Thoracic aorta (tissue), 2 donors: ENCODE data around the gene SDS. TPM values are rescaled to one million over a fixed set of nuclear protein-coding genes. Genes with fewer than 3 reads are reported as not detected.

Experiments used
- ATAC-seq: fragments of 150-250 bp; one replicate; pipeline ENCODE4 v1.8.0; 2017; ENCODE audit warnings: low read depth; ENCODE audit not compliant: insufficient number of reproducible peaks, low FRiP score
- DNase-seq: peaks from one replicate; pipeline ENCODE4 v3.0.0-alpha.2; 2020; ENCODE audit warnings: low spot score
- H3K27ac ChIP-seq, 2 donors: fragments of 200-600 bp; sonication (generic); 1 replicate in 1 of 2; 2 replicates in 1 of 2; pipeline ENCODE4 v1.5.1; 2016; ENCODE audit warnings: mild to moderate bottlenecking in 2 of 2, moderate library complexity in 2 of 2
- H3K27me3 ChIP-seq: fragments of 200-600 bp; sonication (generic); replicated peaks from 2 replicates; pipeline ENCODE4 v1.6.0; 2016; ENCODE audit warnings: mild to moderate bottlenecking; ENCODE audit not compliant: insufficient read depth
- H3K36me3 ChIP-seq: fragments of 200-600 bp; sonication (generic); one replicate; pipeline ENCODE4 v1.5.1; 2016
- H3K4me1 ChIP-seq, 2 donors: fragments of 200-600 bp; sonication (generic); 1 replicate in 1 of 2; 2 replicates in 1 of 2; pipeline versions ENCODE4 v1.5.1 to v1.6.0; 2016; ENCODE audit warnings: low read depth in 2 of 2, mild to moderate bottlenecking in 1 of 2; ENCODE audit not compliant: control insufficient read depth in 1 of 2
- H3K4me3 ChIP-seq: fragments of 200-600 bp; sonication (generic); 2 replicates; pipeline ENCODE4 v1.5.1; 2016; ENCODE audit warnings: mild to moderate bottlenecking
- H3K9me3 ChIP-seq: fragments of 200-600 bp; sonication (generic); 2 replicates; pipeline ENCODE4 v1.5.1; 2016
- total RNA-seq, 2 donors: library from RNA; depleted of rRNA; stranded (reverse); fragments of >200 nt; gene quantifications; one replicate each; pipeline versions ENCODE4 v1.1.0 to v1.2.3, GENCODE V29; 2016
- TF ChIP-seq, protein P1 (sequence below): fragments of 200-600 bp; sonication (generic); IDR thresholded peaks from one replicate; pipeline ENCODE4 v1.5.1; 2019; ENCODE audit warnings: antibody characterized with exemption

SDS gene
- total RNA-seq, 2 donors from 2014 or later, result 5.9 TPM; not detected in 1

DNA sequence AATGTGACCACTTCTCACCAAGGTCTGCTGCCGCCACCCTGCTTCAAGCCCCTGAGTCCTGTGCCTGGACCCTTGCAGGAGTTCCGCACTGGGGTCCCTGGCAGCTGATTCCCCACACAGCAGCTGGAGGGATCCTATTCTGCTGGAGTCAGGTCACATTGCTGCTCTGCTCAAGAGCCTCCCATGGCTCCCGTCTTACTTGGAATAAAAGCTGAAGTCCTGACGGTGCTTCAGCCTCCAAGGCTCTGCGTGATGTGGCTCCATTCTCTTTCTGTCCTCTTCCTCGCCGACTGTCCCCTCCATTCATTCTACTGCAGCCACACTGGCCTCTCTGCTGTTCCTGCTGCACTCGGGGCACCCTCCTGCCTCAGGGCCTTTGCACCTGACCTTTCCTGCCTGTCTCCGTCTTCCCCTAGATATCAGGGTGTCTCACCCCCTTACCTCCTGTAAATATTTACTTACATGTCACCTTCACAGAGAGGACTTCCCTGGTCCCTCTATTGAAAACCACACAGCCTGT lies 10.9 kb upstream of the SDS start:
- H3K4me1 ChIP-seq, result no peaks in the 10 kb centered on the region
- no peaks in the 10 kb centered on the region for H3K27me3 ChIP-seq
- TF ChIP-seq, protein P1, sequence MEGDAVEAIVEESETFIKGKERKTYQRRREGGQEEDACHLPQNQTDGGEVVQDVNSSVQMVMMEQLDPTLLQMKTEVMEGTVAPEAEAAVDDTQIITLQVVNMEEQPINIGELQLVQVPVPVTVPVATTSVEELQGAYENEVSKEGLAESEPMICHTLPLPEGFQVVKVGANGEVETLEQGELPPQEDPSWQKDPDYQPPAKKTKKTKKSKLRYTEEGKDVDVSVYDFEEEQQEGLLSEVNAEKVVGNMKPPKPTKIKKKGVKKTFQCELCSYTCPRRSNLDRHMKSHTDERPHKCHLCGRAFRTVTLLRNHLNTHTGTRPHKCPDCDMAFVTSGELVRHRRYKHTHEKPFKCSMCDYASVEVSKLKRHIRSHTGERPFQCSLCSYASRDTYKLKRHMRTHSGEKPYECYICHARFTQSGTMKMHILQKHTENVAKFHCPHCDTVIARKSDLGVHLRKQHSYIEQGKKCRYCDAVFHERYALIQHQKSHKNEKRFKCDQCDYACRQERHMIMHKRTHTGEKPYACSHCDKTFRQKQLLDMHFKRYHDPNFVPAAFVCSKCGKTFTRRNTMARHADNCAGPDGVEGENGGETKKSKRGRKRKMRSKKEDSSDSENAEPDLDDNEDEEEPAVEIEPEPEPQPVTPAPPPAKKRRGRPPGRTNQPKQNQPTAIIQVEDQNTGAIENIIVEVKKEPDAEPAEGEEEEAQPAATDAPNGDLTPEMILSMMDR, result no peak
- DNase-seq, result no peak
- no peak overlapping the region for H3K4me3 ChIP-seq
- no peaks in the 10 kb centered on the region for H3K36me3 ChIP-seq
- ATAC-seq, result no peak
- no peak overlapping the region for H3K27ac ChIP-seq
- H3K9me3 ChIP-seq, result no peaks in the 10 kb centered on the region

DNA sequence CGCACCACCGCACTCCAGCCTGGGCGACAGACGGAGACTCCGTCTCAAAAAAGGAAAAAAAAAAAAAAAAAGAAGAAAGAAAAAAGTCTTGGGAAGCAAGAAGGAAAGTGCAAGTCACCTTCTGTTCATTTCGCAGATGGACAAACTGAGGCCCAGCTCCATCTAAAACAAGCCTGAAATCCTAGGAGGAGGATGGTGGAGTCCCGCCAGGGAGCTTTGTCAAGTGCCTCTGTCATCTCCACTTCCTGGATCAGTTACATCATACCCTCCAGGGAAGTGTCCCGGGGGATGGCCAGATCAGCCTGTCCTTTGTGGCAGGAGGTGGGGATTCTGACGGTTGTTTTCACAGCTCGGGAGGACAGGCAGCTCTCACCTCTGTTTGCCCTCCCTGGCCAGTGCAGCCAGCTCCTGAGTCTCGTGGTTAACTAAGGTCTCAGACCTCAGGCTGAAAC lies 9.8 kb upstream of the SDS start:
- DNase-seq (no peak), ATAC-seq (no peak)
- H3K4me3 ChIP-seq, result no peak overlapping the region
- no peaks in the 10 kb centered on the region for H3K9me3 ChIP-seq
- TF ChIP-seq, protein P1, result no peak
- no peak overlapping the region for H3K27ac ChIP-seq
- H3K36me3 ChIP-seq, result no peaks in the 10 kb centered on the region
- H3K27me3 ChIP-seq, result no peaks in the 10 kb centered on the region
- H3K4me1 ChIP-seq, result peaks cover 0 to under 1% of the 10 kb centered on the region in 2 donors

DNA sequence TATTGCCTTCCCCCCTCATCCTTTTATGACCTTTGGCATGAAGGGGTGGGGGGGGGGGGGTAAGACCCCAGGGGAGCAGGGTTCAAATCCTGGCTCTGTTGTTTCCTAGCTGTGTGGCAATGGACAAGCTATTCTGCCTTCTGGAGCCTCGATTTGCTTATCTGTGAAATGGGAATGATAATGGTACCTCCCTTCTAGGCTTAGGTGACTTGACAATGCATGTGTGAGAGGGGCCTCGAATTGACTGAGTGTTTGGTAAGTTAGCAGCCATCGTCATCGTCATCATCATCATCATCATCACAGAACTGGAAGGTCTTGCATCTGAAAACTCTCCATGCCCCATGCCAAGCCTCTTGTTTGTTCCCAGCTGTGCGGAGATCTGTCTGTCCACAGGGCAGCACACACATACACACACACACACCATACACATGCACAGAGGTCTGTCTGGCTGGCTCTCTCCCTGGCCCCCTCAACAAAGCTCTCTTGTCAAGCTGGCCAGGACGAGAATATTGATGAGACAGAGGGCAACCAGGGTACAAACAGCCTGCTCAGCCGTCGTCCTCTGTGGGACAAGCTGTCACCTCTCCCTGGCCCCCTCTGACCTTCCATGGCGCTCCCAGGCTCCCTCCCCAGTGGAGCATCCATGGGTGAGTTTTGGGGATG lies 5.9 kb upstream of the SDS start:
- no peak overlapping the region for H3K4me3 ChIP-seq
- H3K9me3 ChIP-seq, result no peaks in the 10 kb centered on the region
- H3K27me3 ChIP-seq, result no peaks in the 10 kb centered on the region
- TF ChIP-seq, protein P1, result no peak
- DNase-seq (no peak), ATAC-seq (no peak)
- peaks cover 0 to 12% of the 10 kb centered on the region in 2 donors for H3K4me1 ChIP-seq
- no peak overlapping the region for H3K27ac ChIP-seq
- H3K36me3 ChIP-seq, result no peaks in the 10 kb centered on the region

DNA sequence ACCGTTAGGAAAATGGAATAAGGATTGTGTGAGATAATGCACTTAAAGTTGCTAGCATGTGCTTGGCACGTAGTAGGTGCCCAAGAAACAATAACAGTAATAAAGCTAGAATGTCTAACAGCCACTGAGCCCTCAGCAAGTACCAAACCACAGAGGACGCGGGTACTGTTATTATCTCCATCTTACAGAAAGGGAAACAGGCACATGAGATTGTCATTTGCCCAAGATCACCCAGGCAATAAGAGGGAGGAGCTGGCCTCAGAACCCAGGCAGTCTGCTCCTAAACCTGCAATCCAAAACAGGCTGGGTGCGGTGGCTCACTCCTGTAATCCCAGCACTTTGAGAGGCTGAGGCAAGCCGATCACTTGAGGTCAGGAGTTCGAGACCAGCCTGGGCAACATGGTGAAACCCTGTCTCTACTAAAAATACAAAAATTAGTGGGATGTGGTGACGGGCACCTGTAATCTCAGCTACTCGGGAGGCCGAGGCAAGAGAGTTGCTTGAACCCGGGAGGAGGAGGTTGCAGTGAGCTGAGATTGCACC lies 5.1 kb upstream of the SDS start:
- Histone ChIP-seq H3K36me3 (no peaks in the 10 kb centered on the region), H3K27me3 (no peaks in the 10 kb centered on the region), H3K4me3 (no peak overlapping the region), H3K4me1 (peaks cover 0 to 12% of the 10 kb centered on the region in 2 donors), H3K9me3 (no peaks in the 10 kb centered on the region), H3K27ac (no peak overlapping the region)
- ATAC-seq (no peak), DNase-seq (no peak)
- TF ChIP-seq, protein P1, result no peak

DNA sequence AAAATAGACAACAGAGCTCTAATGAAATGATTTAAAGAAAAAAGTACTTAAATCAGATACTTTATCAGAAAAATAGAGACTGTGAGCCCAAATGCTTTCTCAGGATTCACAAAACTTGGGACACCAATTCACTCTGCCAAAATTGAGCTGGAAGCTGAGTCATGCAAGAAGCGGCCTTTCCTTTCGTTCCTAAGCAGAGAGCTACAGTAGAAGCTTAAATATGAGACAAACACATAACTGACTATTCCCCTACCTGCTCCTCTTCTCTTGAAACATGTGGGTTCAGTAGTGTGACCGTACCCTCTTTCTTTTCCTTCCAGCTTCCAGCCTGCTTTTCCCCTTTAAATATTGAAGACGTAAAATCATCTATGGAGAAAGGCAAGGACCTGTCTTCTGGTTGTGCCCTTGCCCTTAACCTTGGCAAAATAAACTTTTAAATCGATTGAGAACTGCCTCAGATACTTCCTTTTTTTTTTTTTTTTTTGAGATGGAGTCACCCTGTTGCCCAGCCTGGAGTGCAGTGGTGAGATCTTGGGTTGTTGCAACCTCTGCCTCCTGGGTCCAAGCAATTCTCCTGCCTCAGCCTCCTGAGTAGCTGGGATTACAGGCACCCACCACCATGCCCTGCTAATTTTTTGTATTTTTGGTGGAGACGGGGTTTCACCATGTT lies 4.4 kb upstream of the SDS start:
- H3K27ac ChIP-seq, result no peak overlapping the region
- TF ChIP-seq, protein P1, result no peak
- H3K4me1 ChIP-seq, result peaks cover 0 to 12% of the 10 kb centered on the region in 2 donors
- H3K36me3 ChIP-seq, result no peaks in the 10 kb centered on the region
- no peaks in the 10 kb centered on the region for H3K9me3 ChIP-seq
- no peak for DNase-seq
- no peaks in the 10 kb centered on the region for H3K27me3 ChIP-seq
- H3K4me3 ChIP-seq, result no peak overlapping the region
- no peak for ATAC-seq
